ENCODE results near the gene PEMT. TPM values are rescaled to one million over a fixed set of nuclear protein-coding genes. Genes with fewer than 3 reads are reported as not detected.

The PEMT gene
- total and polyA plus RNA-seq, 2 experiments from 2014 or later = 54.8 to 55.2 TPM

GRCh38 chr17:17603895-17604225, 12.4 kb upstream of the PEMT start:
- H3K9me3 Mint-ChIP-seq = no peaks in the 10 kb centered on the region; the same call in 2 of the 3 replicates
- Histone ChIP-seq H3K79me2 (replicated peaks; ENCODE audit: insufficient read depth) (no peaks in the 10 kb centered on the region), H3K36me3 (ENCODE audit: insufficient read depth) (no peaks in the 10 kb centered on the region), H3K4me3 (no peak overlapping the region), H3K27me3 (ENCODE audit: insufficient read depth) (no peaks in the 10 kb centered on the region), H3F3A (replicated peaks; ENCODE audit: low read depth) (no peaks in the 10 kb centered on the region), H2AFZ (no peak overlapping the region), H3K9me2 (ENCODE audit: insufficient read depth) (no peaks in the 10 kb centered on the region), H4K20me1 (replicated peaks; ENCODE audit: insufficient read depth) (no peaks in the 10 kb centered on the region), H3K27ac (ENCODE audit: low read depth) (no peak overlapping the region), H3K4me1 (ENCODE audit: insufficient read depth) (no peaks in the 10 kb centered on the region), H3K4me2 (no peak overlapping the region)
- no peaks in the 10 kb centered on the region for H3K36me3 Mint-ChIP-seq (ENCODE audit: low read depth)
- H3K4me1 Mint-ChIP-seq = peaks cover 10% of the 10 kb centered on the region
- TF ChIP-seq POLR2AphosphoS5 (IDR thresholded peaks at IDR 0.05; ENCODE audit: low read depth) = no peak
- no peak for TF ChIP-seq EZH2phosphoT487 (IDR thresholded peaks at IDR 0.05; ENCODE audit: unreplicated experiment)
- no peak for TF ChIP-seq JUNB (IDR thresholded peaks at IDR 0.05; ENCODE audit: unreplicated experiment)
- TF ChIP-seq CREB1 (CRISPR knock-in tag; IDR thresholded peaks at IDR 0.05; ENCODE audit: low read depth) = no peak
- TF ChIP-seq NANOG (IDR thresholded peaks at IDR 0.05; ENCODE audit: borderline replicate concordance) = no peak
- TF ChIP-seq STAT1 (IDR thresholded peaks at IDR 0.05; ENCODE audit: unreplicated experiment) = no peak
- no peak for TF ChIP-seq CTCF (conservative IDR thresholded peaks at IDR 0.05; ENCODE audit: low read depth in 2 of 2)
- no peak for TF ChIP-seq ZNF462 (CRISPR knock-in tag; IDR thresholded peaks at IDR 0.05)
- TF ChIP-seq ZNF331 (CRISPR knock-in tag; IDR thresholded peaks at IDR 0.05; ENCODE audit: low read depth) = no peak
- no peak for TF ChIP-seq ETS1 (IDR thresholded peaks at IDR 0.05)
- H3K4me3 Mint-ChIP-seq = no peak overlapping the region
- DNase-seq (ENCODE audit: low spot score) (no peak), ATAC-seq (no peak)
- peaks cover 4% of the 10 kb centered on the region for H3K27me3 Mint-ChIP-seq (ENCODE audit: insufficient read depth, low read depth, poor library complexity)
- H3K27ac Mint-ChIP-seq = no peak overlapping the region
